NCI-H146 treated with DMSO at 0.1 percent for 48 hours (cell line): Measurements from ENCODE around the gene TMC1.
"Not testable (repeated sequence)": the region's sequence is repeated elsewhere in the genome, so short reads cannot be mapped to it uniquely, and the experiment has no call there.

Source experiments
- DNase-seq: peaks from one replicate; lab custom pipeline; 2025; ENCODE audit not compliant: unreplicated experiment; lab: John Stamatoyannopoulos, UW

Gene TMC1

DNA sequence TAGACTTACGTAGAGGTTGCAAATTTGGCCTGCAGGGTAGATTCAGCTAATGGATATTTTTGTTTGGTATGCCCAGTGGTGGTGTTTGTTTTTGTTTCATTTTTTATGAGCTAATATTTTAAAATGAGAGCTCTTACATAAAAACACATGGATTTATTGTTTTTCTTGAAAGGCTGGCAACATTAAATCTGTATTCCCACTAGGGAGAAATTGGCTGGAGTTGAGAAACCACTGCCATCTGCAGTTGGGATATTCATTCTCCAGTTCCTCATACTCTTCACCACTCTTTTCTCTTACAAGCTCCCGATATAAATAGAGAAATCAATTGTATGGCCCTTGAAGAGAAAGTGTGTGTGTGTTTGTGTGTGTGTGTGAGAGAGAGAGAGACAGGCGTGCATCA lies 288.2 kb downstream of the TMC1 start:
- no peak for DNase-seq

DNA sequence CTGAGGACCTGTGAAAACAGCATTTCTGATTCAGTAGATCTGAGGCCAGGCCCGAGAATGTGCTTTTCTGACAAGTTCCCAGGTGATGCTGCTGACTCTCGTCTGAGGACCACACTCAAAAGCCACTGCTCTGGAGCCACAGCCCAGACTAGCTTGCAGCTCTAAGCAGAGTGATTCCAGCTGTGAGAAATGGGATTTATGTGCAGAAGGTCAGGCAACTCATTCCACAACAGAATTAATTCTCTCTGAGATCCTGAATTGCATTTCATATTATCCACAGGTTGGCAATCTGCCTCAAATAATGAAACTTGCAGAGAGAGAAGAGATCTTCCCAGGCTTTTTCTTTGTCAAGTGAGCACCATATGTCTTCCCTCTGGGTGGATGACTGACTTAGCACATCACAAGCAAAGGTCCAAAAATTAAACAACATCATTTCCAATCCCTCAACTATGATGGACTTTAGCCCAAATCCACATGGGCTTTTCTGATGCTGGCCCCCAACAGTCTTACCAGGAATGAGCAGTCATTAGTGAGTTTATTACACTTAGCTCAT lies 291.2 kb downstream of the TMC1 start:
- DNase-seq: no peak

DNA sequence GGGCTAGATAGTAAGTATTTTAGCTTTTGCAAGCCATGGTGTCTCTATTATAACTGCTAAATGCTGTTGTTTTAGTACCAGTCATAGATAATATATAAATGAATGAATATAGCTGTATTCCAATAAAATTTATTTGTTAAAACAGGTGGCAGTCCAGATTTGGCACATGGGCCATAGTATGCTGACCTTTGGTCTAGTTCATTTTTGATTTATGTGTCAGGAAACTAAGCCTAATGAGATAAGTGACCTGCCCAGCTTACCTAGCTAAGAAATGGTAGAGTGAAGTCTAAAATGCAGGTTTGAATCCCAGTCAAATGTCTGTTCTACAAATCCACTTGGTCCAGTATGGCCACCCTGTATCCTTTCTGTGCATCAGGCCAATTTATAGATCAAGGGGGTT lies 292.1 kb downstream of the TMC1 start:
- DNase-seq: no peak

DNA sequence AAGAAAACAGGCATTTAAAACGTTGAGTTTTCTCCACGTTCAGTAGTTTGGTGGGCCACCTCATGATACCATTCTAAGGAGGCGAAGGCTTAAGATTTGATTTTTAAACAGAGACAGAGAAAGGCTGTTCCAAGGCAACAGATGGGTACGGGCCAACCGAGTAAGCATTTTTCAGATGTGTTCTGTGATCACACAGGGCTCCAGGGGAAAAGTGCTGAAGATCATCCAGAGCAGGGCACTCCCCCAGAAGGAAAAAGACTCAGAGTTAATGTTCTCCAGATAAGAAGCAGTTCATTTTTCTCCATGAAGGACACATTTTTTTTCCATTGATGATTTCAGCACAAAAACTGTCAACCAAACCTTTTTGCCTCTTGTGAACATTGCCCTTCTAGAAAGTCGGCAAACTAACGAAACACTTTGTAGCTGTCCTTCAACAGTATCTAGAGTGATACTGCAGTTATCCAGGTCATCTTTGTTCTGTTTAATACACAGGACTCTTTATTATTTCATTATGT lies 292.7 kb downstream of the TMC1 start:
- DNase-seq: no peak

DNA sequence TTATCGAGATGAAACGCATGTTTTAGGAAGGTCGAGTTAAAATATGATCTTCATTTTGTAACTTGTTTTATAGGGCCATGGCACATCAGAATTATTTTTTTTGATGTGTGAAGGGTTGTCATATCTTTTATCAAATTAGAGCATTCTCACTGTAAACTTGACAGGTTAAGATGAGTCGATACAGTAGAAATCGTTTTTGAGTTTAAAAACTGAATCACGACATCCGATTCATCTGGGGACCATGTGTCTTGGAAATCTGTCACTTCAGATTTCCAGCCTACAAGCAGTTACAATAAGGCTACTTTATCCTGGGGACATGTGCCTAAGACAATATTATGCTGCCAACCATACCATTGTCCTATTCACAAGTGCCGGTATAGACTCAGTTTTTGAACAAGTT lies 295.3 kb downstream of the TMC1 start:
- no peak for DNase-seq

DNA sequence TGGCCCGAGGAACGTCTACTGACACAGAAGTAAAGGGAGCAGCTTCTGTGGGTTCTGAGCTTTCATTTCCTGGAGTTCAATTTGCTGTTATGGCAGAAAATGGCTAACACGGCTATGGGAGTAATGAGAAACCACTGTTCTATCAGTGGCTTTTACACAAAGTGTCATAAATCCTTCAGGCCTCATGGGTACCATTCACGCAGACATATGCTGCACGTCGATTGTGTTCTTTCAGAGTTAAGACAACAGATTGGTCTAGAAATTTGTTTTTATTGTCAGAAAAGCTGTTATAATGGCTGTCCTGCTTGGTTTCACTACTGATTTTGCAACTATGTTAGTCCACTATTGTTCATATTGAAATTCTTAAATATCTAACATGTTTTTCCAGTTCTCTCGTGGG lies 296.0 kb downstream of the TMC1 start:
- no peak for DNase-seq

DNA sequence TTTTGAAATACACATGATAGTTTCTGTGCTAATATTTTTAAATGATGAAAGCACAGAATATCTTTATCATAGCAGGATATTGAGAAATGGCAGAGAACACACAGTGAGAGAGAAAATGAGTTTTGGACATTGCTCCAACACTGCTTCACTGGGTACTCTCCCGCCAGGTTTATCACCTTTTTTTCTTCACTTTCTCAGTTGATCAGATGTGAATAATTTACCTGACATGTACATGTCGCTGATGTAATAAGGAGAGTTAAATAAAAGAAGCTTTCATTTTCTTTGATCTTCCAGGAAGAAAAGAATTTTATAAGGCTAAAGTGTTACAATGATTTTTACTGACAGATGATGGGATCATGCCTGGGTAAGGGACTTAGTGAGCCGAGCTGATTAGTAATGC lies 297.0 kb downstream of the TMC1 start:
- DNase-seq: no peak

DNA sequence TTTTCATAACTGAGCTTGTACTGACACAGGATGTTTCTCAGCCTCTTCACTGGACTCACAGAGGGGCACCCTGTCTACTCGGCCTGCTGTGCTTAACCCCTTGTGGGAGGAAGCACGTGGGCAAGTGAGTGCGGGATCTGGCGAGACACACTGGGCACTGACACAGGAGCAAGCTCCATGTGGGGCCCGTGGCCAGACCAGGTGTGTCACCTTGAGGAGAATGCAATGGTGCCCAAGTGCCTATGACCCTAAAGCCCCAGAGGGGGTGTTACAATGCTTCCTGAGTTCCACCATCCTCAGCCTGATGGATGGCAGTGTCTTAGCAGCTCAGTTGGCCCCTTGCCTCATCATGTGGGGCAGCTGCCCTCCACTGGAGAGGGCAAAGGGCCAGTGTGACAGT lies 302.6 kb downstream of the TMC1 start:
- no peak for DNase-seq

DNA sequence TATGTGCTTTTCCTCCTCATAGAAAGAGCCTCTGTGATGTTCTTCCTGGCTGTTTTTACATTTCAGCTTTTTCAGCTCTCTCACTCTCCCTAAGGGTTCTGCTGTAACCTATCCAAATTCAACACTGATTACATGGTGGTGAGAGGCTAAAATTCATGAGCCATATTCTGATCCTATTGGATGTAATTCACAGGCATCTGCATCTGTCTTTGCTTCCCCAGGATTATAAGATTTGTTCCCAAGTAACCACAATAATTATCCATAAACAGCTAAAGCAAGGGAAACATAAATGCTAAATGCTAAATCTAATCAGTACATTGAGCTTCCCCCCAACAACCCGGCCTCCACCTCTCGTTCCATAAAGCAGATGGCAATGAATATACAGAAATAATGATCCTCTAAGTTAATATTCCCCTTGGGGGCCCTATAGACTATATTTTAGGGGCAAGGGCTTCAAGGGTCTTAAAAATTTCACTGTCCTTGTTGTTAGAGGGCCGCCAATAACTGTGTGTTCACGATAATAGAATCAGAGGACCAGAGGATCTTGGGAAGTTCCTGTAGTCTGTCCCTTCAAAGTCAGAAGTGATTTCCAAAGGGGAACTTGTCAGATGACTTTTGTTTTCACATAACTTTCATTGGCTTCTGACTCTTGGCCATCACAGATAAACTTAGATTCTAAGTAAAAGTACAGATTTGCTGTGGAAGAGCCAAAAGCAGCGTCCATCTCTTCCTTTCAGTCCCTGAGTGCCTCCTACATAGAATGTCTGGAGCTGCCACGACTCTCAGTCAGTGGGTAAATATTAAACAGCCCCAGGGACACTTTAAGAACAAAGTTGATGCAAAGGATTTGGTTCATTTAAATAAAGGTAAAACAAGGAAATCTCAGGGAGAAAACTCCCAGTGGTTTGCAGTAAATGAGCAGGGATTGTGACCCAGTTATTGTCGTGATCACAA lies 305.9 kb downstream of the TMC1 start:
- no peak for DNase-seq

DNA sequence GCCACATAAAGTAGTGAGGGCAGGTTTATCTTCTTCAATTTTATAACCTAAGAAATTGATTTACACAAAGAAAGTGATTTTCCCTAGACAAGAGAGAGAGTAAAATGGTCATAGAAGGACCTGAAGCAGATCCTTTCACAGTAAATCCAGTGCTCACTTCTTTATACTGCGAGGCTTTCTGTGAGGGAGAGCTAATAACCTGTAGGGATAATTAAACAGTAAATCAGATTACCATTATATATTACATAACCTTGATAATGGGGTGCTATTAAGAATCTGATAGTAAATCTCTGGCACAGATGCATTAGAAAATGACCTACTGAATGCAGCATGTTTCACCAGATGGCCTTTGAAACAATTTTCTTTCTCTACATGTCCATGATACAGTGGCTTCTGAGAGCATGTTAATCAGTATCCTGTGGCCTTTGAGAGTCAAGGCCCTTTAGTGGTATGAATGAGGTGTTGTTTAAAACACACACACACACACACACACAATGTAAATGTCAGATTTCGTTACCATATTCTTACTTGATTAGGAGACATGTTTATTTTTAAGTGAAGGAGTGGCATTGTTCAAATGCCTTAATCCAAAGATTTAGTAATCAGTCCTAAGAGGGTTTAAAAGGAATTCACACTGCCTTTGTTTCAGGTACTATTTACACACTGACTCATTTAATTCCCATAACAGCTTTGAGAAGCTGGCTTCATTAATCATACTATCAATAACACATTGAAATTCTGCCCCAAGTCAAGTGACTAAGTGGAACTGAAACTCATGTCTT lies 306.7 kb downstream of the TMC1 start:
- no peak for DNase-seq

DNA sequence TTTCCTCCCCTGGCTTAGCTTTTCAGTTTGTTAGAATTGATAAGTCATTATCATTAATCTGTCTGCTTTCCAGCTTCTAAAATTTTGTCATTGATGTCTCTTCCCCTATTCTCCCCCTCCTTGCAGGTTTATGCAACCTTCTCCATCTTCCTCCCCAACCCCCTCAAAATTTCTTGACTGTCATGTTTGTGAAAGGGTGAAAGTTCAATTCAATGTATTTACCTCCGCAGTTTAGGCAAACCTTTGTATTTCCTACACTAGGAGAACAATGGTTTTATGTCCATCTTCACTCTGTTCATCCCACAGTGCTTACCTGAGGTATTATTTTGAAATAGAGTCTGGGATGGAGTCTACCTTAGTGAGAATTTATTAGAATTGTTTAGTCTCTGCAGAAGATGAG lies 313.6 kb downstream of the TMC1 start:
- no peak for DNase-seq

DNA sequence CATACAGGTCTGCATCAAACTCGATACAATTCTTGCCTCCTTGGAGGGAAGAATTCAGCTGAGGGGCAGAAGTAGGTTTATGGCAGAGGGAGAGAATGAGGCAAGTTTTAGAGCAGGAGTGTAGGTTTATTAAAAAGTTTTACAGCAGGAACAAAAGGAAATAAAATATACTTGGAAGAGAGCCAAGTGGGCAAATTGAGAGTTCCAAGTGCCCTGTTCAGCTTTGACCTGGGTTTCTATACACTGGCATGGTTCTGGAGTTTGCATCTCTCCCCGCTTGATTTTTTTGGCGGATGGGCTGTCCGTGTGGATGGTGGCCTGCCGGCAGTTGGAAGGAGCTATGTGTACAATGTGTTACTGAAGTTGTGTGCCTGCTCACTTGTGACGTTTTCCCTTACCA lies 315.4 kb downstream of the TMC1 start:
- DNase-seq: no peak

DNA sequence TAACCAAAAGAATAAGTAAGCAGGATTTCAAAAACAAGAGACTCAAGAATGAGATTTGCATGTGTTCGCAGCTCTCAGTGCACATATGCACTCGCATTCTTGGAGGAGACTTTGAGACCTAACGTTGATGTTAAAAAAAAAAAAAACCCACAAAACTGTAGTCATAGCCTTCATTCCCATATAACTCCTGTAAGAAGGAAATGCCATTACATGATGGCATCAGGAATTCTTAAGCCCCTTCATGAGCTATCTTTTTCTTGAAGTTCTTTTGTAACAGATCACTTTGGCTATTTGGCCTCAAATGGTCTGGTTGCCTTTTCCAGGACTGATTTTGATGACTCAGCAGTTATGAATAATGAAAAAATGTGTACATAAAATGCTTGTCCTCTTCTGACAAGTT lies 317.7 kb downstream of the TMC1 start:
- DNase-seq: no peak

DNA sequence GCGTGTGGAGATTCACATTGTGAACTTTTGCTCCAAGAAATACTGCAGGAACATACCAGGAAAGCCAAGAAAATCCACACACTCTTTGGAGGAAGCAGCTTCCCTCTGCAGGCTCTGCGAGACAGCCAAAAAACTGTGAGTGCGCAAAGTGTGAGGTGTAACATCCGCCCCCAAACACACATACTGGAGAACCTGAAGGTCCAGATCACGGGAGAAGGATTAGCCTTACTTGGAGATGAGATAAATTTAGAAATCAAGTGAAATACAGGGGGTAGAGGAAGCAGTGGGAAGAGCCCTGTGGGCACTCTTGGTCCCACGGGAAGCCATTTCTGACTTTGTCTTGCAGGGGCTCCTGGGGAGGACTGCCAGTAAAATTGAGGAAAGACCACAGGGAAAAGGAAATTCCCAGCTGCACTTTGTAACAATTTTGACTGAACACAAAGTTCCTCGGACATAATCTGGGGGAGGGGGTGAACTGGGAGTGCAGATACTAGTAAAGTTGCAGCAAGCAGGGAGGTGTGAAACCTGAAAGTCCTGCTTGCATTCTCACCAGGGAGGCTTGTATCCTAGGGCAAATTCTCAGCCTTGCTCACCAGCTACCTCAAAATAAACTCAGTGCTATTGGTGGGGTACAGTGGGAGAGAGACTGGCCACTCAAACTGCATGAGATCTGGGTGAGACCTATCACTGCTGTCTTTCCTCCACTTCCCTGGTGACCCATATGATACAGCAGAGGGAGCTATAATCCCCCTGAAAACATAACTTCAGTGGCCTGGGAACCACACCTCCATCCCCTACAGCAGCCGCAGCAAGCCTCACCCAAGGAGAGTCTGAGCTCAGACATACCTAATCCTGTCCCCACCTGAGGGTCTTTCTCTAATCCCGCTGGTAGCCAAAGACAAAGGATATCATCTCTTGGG lies 322.4 kb downstream of the TMC1 start:
- no peak for DNase-seq

DNA sequence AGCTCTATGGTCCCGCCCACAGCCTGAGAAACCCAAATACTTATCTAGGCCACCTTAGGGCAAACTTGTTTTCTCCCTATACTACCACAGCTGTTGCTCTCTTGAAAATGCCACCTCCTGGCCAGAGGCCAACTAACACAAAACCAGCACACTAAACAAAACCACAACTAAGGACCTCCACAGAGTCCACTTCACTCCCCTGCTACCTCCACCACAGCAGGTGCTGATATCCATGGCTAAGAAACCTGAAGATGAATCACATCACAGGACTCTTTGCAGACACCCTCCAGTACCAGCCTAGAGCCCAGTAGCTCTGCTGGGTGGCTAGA lies 323.0 kb downstream of the TMC1 start:
- no peak for DNase-seq

DNA sequence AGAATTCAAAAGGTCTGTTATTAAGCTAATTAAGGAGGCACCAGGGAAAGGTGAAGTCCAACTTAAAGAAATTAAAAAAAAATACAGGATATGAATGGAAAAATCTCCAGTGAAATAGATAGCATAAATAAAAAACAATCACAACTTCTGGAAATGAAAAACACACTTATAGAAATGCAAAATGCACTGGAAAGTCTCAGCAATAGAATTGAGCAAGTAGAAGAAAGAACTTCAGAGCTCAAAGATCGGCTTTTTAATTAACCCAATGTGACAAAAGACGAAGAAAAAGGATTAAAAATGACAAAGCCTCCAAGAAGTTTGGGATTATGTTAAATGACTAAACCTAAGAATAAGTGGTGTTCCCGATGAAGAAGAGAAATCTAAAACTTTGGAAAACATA lies 323.6 kb downstream of the TMC1 start:
- DNase-seq: not testable (repeated sequence)

DNA sequence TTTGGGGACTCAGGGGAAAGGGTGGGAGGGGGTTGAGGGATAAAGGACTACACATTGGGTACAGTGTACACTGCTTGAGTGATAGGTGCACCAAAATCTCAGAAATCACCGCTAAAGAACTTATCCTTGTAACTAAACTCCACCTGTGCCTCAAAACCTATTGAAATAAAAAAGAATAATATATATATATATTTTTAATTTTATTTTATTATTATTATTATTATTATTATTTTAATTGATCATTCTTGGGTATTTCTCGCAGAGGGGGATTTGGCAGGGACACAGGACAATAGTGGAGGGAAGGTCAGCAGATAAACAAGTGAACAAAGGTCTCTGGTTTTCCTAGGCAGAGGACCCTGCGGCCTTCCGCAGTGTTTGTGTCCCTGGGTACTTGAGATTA lies 328.8 kb downstream of the TMC1 start:
- not testable (repeated sequence) for DNase-seq

DNA sequence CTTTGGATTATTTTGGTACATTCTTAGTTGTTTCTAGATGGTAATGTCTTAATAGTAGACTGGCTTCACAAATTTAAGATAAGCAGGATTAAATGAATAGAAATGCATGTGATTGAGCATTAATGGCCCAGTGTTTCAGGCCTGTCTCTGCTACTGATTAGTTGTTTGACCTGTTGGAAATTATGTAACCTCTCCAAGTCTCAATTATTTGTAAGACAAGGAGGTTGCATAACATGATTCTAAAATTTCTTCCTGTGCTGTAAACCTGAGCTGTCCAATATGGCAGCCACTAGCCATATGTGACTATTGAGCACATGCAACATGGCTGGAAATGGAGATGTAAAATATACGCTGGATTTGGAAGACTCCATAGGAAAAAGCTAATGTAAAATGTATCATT lies 333.9 kb downstream of the TMC1 start:
- DNase-seq: no peak

DNA sequence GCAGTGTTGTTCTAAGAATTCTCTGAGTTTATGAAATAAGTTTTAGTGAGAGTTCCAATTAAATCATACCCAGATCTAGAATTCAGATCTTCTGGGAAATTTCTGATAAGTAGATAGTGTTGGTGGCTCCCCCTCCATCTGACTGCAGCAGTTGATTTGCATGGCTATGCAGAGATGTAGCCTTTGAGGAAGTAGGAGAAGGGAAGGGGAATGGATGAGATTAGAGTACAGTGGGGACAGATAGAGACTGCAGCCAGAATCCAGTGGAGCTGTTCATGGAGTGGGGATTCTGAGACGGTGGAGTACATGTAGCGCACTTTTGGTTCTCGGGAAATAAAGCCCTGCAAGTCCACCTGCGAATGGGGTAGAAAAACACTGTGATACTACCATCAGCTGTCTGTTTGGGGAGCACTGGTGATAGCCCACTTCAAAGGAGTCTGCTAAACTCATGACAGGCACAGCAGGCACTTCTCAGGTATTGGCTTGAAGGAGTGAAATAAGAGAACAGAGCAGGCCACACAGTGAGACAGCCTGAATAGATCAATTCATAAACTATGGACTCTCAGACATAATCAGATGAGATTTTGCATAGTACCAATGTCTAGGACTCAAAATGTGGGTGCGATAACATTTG lies 334.6 kb downstream of the TMC1 start:
- DNase-seq: no peak

DNA sequence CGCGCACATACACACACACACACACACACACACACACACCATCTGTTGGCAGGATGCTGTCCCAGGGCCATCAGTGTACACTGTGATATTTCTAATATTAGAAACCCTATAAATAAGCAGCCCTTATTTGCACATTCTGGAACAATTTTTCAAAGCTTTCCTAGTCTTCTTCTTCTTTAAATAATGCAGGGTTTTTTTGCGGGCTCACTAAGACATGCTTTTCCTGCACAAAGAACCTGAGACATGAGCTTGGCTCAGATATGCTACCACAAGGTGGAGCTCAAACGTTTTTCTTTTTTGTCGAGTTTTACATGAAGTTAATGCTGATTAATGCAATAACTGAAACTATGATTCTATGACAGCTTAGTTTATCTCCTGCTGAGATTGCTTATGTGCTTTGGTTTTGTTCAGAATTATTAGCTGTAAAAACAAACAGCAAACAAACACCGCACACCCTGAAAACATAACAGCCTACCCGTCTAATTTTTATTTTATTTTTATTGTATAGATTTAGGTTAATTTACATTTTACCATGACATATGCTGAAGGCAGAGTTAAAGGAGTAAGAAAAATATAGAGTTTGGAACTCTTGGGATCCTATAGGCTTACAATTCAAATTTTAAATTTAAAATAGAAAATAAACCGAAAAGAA lies 335.7 kb downstream of the TMC1 start:
- no peak for DNase-seq
